Transverse colon (tissue), 4 donors: ENCODE results near the gene SPRTN.

ENCODE experiments used
- CTCF ChIP-seq, 5 experiments: fragments of 200-600 bp in 3 of 5; fragments of 450-650 bp in 2 of 5; sonication (generic) in 3 of 5; IDR thresholded peaks; 1 replicate in 2 of 5; 2 replicates in 3 of 5; pipeline ENCODE4 v1.5.1; 2016 to 2017; ENCODE audit warnings: antibody characterized with exemption in 5 of 5, inconsistent platforms in 3 of 5, mild to moderate bottlenecking in 2 of 5, moderate library complexity in 1 of 5
- POLR2AphosphoS5 ChIP-seq, 3 donors: sonication (generic); formaldehyde crosslinking; IDR thresholded peaks; one replicate each; pipeline ENCODE4 v1.6.1; 2016; ENCODE audit warnings: antibody characterized with exemption in 3 of 3

DNA sequence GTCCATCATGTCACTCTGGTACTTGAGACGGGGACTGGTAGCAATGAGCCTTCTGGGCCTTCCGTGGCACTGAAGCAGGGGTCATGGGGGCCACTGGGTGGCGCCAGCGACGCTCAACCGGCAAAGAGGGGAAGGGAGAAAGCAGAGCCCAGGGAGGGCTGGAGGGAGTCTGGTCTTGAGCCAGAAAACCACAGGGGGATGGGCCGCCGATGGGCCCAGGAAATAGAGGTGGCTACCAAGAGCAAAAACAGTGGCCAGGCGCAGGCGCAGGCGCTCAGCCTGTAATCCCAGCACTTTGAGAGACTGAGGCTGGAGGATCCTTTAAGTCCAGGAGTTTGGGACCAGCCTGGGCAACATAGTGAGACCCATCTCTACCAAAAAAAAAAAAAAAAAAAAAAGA lies 22.2 kb upstream of the SPRTN start:
- peak; percentile 28 to 52 (median 34) for TF ChIP-seq CTCF (IDR thresholded peaks at IDR 0.05)
- TF ChIP-seq POLR2AphosphoS5 (IDR thresholded peaks at IDR 0.05): no peak
